ENCODE data around the gene MDH1. TPM values are rescaled to one million over a fixed set of nuclear protein-coding genes. Genes with fewer than 3 reads are reported as not detected.

The MDH1 gene
- total RNA-seq, 6 donors from 2014 or later, result 56.6 to 121 (median 104) TPM

GRCh38 chr2:63610525-63610924, 21.8 kb downstream of the MDH1 start:
- DNase-seq, result no peak
- peaks cover 9 to 20% (median 19%) of the 10 kb centered on the region in 4 donors for H3K36me3 ChIP-seq
- no peak for ATAC-seq (ENCODE audit: low FRiP score in 2 of 2)
- no peaks in the 10 kb centered on the region for H3K4me1 ChIP-seq
- H3K4me3 ChIP-seq, result no peak overlapping the region
- H3K27ac ChIP-seq, result no peak overlapping the region
- TF ChIP-seq POLR2A (IDR thresholded peaks at IDR 0.05), result no peak
- no peak for TF ChIP-seq POLR2AphosphoS5 (IDR thresholded peaks at IDR 0.05)
- WGBS, 2 donors, result 93 to 100% methylated on average over 4 of the region's 4 CpGs
- H3K27me3 ChIP-seq, result no peaks in the 10 kb centered on the region
- no peaks in the 10 kb centered on the region for H3K9me3 ChIP-seq

- DNase-seq (no peak), ATAC-seq (ENCODE audit: low FRiP score in 2 of 2) (no peak)
- Histone ChIP-seq H3K27me3 (no peaks in the 10 kb centered on the region), H3K4me3 (no peak overlapping the region), H3K4me1 (no peaks in the 10 kb centered on the region), H3K27ac (no peak overlapping the region), H3K9me3 (no peaks in the 10 kb centered on the region), H3K36me3 (no peaks in the 10 kb centered on the region)
- 53 to 76% methylated on average over 2 of the region's 2 CpGs for WGBS, 2 donors
- TF ChIP-seq EP300 (IDR thresholded peaks at IDR 0.05) (no peak), POLR2AphosphoS5 (IDR thresholded peaks at IDR 0.05) (no peak), POLR2A (IDR thresholded peaks at IDR 0.05) (no peak), CTCF (IDR thresholded peaks at IDR 0.05) (no peak)
These were observed 24.7 kb downstream of the MDH1 start for GRCh38 chr2:63613391-63613901.

GRCh38 chr2:63614448-63614968, 25.7 kb downstream of the MDH1 start:
- no peaks in the 10 kb centered on the region for H3K9me3 ChIP-seq
- no peak for TF ChIP-seq EP300 (IDR thresholded peaks at IDR 0.05)
- H3K4me3 ChIP-seq, result no peak overlapping the region
- no peaks in the 10 kb centered on the region for H3K36me3 ChIP-seq
- DNase-seq (no peak), ATAC-seq (ENCODE audit: low FRiP score in 2 of 2) (no peak)
- no peaks in the 10 kb centered on the region for H3K4me1 ChIP-seq
- no peaks in the 10 kb centered on the region for H3K27me3 ChIP-seq
- 90 to 91% methylated on average over 2 of the region's 2 CpGs for WGBS, 2 donors
- no peak overlapping the region for H3K27ac ChIP-seq

- TF ChIP-seq CTCF (IDR thresholded peaks at IDR 0.05) (no peak), EP300 (IDR thresholded peaks at IDR 0.05) (no peak), POLR2AphosphoS5 (IDR thresholded peaks at IDR 0.05) (no peak), POLR2A (IDR thresholded peaks at IDR 0.05) (no peak)
- no peak overlapping the region for H3K4me3 ChIP-seq
- no peak for ATAC-seq (ENCODE audit: low FRiP score in 2 of 2)
- H3K4me1 ChIP-seq, result no peaks in the 10 kb centered on the region
- H3K9me3 ChIP-seq, result no peaks in the 10 kb centered on the region
- WGBS, 2 donors, result 64 to 67% methylated on average over 9 of the region's 9 CpGs
- H3K36me3 ChIP-seq, result no peaks in the 10 kb centered on the region
- no peak overlapping the region for H3K27ac ChIP-seq
- no peak for DNase-seq
- no peaks in the 10 kb centered on the region for H3K27me3 ChIP-seq
These were observed 26.5 kb downstream of the MDH1 start for GRCh38 chr2:63614983-63615945.

GRCh38 chr2:63617366-63617765, 28.6 kb downstream of the MDH1 start:
- H3K9me3 ChIP-seq, result no peaks in the 10 kb centered on the region
- no peak overlapping the region for H3K4me3 ChIP-seq
- ATAC-seq (ENCODE audit: low FRiP score in 2 of 2) (no peak), DNase-seq (no peak)
- H3K27me3 ChIP-seq, result no peaks in the 10 kb centered on the region
- H3K36me3 ChIP-seq, result no peaks in the 10 kb centered on the region
- TF ChIP-seq CTCF (IDR thresholded peaks at IDR 0.05) (no peak), EP300 (IDR thresholded peaks at IDR 0.05) (no peak), POLR2A (IDR thresholded peaks at IDR 0.05) (no peak), POLR2AphosphoS5 (IDR thresholded peaks at IDR 0.05) (no peak)
- 61 to 75% methylated on average over 1 of the region's 1 CpG for WGBS, 2 donors
- H3K27ac ChIP-seq, result no peak overlapping the region
- H3K4me1 ChIP-seq, result no peaks in the 10 kb centered on the region
